GM12878 (cell line): Measurements from ENCODE around the gene GALNT17. TPM values are rescaled to one million over a fixed set of nuclear protein-coding genes. Genes with fewer than 3 reads are reported as not detected.

ENCODE experiments used
- ATAC-seq: fragments of 200-7000 bp; cut with Tn5 transposase; 3 replicates; pipeline ENCODE4 v1.9.1; 2020; ENCODE audit warnings: mild to moderate bottlenecking, moderate library complexity
- BruUV-seq: library from RNA; stranded (reverse); fragments of 400-500 nt; replicated peaks from 2 replicates; lab custom pipeline; 2021; lab: Mats Ljungman, UMichigan
- CTCF ChIA-PET: fragments of 300-600 bp; sonication (Branson Sonifier 250); formaldehyde crosslinking; extraction: SDS; loops from one replicate; lab custom pipeline; 2021; ENCODE audit warnings: inconsistent platforms; lab: Yijun Ruan, JAX
- POLR2A ChIA-PET: fragments of 350-600 bp; formaldehyde crosslinking; extraction: SDS; loops from one replicate; lab custom pipeline; 2021; ENCODE audit warnings: inconsistent platforms; lab: Charles Lee
- RAD21 ChIA-PET: fragments of 300-600 bp; sonication (Branson Sonifier 250); formaldehyde crosslinking; loops from one replicate; lab custom pipeline; 2023; ENCODE audit warnings: antibody characterized with exemption; ENCODE audit not compliant: unreplicated experiment; lab: Charles Lee
- SMC1A ChIA-PET: fragments of 300-600 bp; sonication (Branson Sonifier 250); formaldehyde crosslinking; loops from one replicate; lab custom pipeline; 2023; ENCODE audit not compliant: unreplicated experiment, uncharacterized antibody; lab: Charles Lee
- DNase-seq: peaks from one replicate; pipeline ENCODE4 v3.0.0-alpha.2; 2011; ENCODE audit warnings: low read depth, low spot score
- FAIRE-seq: peaks from 3 replicates; lab custom pipeline; 2011; peaks lifted over from hg19 to GRCh38; lab: Jason Lieb, UNC
- H2AFZ ChIP-seq: 2 replicates; pipeline ENCODE4 v1.6.0; 2011; ENCODE audit warnings: low read depth, low read length, control low read depth; ENCODE audit not compliant: control insufficient read depth
- H3K27ac ChIP-seq: 2 replicates; pipeline ENCODE4 v1.5.1; 2011; ENCODE audit warnings: control low read depth; ENCODE audit not compliant: control insufficient read depth, insufficient read depth
- H3K27me3 ChIP-seq, 2 experiments: replicated peaks in 1 of 2; 2 replicates each; pipeline versions ENCODE4 v1.6.0 to v1.6.1; 2011; ENCODE audit warnings: low read length in 1 of 2; ENCODE audit not compliant: control insufficient read depth in 2 of 2, insufficient read depth in 2 of 2
- H3K36me3 ChIP-seq, 2 experiments: 2 replicates each; pipeline ENCODE4 v1.5.1; 2011; ENCODE audit warnings: low read length in 1 of 2; ENCODE audit not compliant: control insufficient read depth in 2 of 2, insufficient read depth in 2 of 2
- H3K4me1 ChIP-seq: 2 replicates; pipeline ENCODE4 v1.6.1; 2011; ENCODE audit warnings: mild to moderate bottlenecking, low read length, moderate library complexity, mixed read lengths; ENCODE audit not compliant: control insufficient read depth, insufficient read depth
- H3K4me2 ChIP-seq: 2 replicates; pipeline ENCODE4 v1.6.0; 2011; ENCODE audit warnings: control low read depth; ENCODE audit not compliant: control insufficient read depth, insufficient read depth
- H3K4me3 ChIP-seq: fragments of 200-600 bp; sonication (generic); 2 replicates; pipeline ENCODE4 v1.5.1; 2016
- H3K79me2 ChIP-seq: 2 replicates; pipeline ENCODE4 v1.6.0; 2011; ENCODE audit warnings: low read length; ENCODE audit not compliant: control insufficient read depth, insufficient read depth
- H3K9ac ChIP-seq: 2 replicates; pipeline ENCODE4 v1.8.0; 2011; ENCODE audit warnings: low read length, control low read depth, mixed read lengths; ENCODE audit not compliant: control insufficient read depth, insufficient read depth
- H3K9me3 ChIP-seq: replicated peaks from 3 replicates; pipeline ENCODE4 v1.5.1; 2011; ENCODE audit warnings: mild to moderate bottlenecking, low read length; ENCODE audit not compliant: control insufficient read depth, insufficient read depth
- H4K20me1 ChIP-seq: 2 replicates; pipeline ENCODE4 v1.6.0; 2011; ENCODE audit not compliant: control insufficient read depth, insufficient read depth
- ATF3 ChIP-seq: IDR thresholded peaks from 2 replicates; pipeline ENCODE4 v1.6.1; 2011; ENCODE audit warnings: low read depth, mild to moderate bottlenecking, low read length, moderate library complexity, borderline replicate concordance; ENCODE audit errors: extremely low read depth
- E4F1 ChIP-seq: fragments of 450-650 bp; IDR thresholded peaks from 2 replicates; pipeline ENCODE4 v1.6.1; 2018; ENCODE audit warnings: borderline replicate concordance, mild to moderate bottlenecking; ENCODE audit not compliant: partially characterized antibody
- EGR1 ChIP-seq, 2 experiments: IDR thresholded peaks; 1 replicate in 1 of 2; 2 replicates in 1 of 2; pipeline ENCODE4 v1.6.1; 2011 to 2012; ENCODE audit warnings: low read depth in 2 of 2, low read length in 2 of 2, borderline replicate concordance in 1 of 2, mild to moderate bottlenecking in 1 of 2, moderate library complexity in 1 of 2
- IKZF2 ChIP-seq, 2 experiments: fragments of 450-650 bp; IDR thresholded peaks; 2 replicates each; pipeline ENCODE4 v1.6.1; 2017; ENCODE audit warnings: mild to moderate bottlenecking in 2 of 2, moderate library complexity in 2 of 2
- IRF4 ChIP-seq: IDR thresholded peaks from 2 replicates; pipeline ENCODE4 v1.6.1; 2011; ENCODE audit warnings: low read depth, low read length
- PBX3 ChIP-seq: IDR thresholded peaks from 2 replicates; pipeline ENCODE4 v1.6.1; 2011; ENCODE audit warnings: mild to moderate bottlenecking, low read depth, low read length, moderate library complexity; ENCODE audit not compliant: insufficient replicate concordance
- SKIL ChIP-seq: fragments of 450-650 bp; IDR thresholded peaks from 2 replicates; pipeline ENCODE4 v1.6.1; 2017; ENCODE audit warnings: mild to moderate bottlenecking, low read depth, inconsistent platforms; ENCODE audit not compliant: poor library complexity, severe bottlenecking
- STAT3 ChIP-seq: IDR thresholded peaks from 2 replicates; pipeline ENCODE4 v1.6.1; 2011; ENCODE audit warnings: low read depth, low read length, improper control_type of control experiment
- TAF1 ChIP-seq: IDR thresholded peaks from 2 replicates; pipeline ENCODE4 v1.6.1; 2011; ENCODE audit warnings: mild to moderate bottlenecking, low read depth, low read length, borderline replicate concordance
- YY1 ChIP-seq: IDR thresholded peaks from 2 replicates; pipeline ENCODE4 v1.6.1; 2011; ENCODE audit warnings: low read depth, mild to moderate bottlenecking, low read length
- ZNF592 ChIP-seq: fragments of 450-650 bp; IDR thresholded peaks from 2 replicates; pipeline ENCODE4 v1.6.1; 2017; ENCODE audit warnings: mild to moderate bottlenecking, moderate library complexity
- WGBS: methylation state at CpG from one replicate; pipeline ENCODE4 v1.1.6; 2016; ENCODE audit warnings: low lambda C conversion rate; ENCODE audit not compliant: insufficient replicate concordance, insufficient coverage; ENCODE audit errors: missing lambda C conversion rate; 5-methylcytosine and 5-hydroxymethylcytosine counted together
- in situ Hi-C: fragments of 300-500 bp; cut with MboI; formaldehyde crosslinking; loops from 9 replicates; pipeline ENCODE4 v1.14.3; 2018; ENCODE audit warnings: mixed read lengths
- intact Hi-C: fragments of 100-400 bp; cut with micrococcal nuclease; formaldehyde crosslinking; loops from one replicate; pipeline ENCODE4 v1.14.2; 2022; ENCODE audit not compliant: unreplicated experiment
- polyA plus RNA-seq, 11 experiments: library from polyadenylated mRNA; depleted of rRNA in 4 of 11; unstranded in 6 of 11; stranded (reverse) in 5 of 11; fragments of >200 nt; fragmentation: Nextera tagmentation in 4 of 11; fragmentation: Illumina TruSeq in 1 of 11; extraction: Ambion mirVana in 4 of 11; extraction: Trizol in 1 of 11; gene quantifications; 1 replicate in 1 of 11; 2 replicates in 10 of 11; pipeline versions ENCODE4 v1.2.1 to v1.2.3, GENCODE V29; 2011 to 2016; ENCODE audit warnings: inconsistent platforms in 2 of 11, missing spikeins in 2 of 11, low read depth in 1 of 11
- total RNA-seq, 4 experiments: library from RNA; depleted of rRNA in 3 of 4; stranded (reverse); fragments of >200 nt in 3 of 4; fragmentation: Illumina TruSeq in 1 of 4; extraction: Trizol in 1 of 4; gene quantifications; 2 replicates each; pipeline versions ENCODE4 v1.2.1 to v1.2.3, GENCODE V29; 2013 to 2021

Gene GALNT17
- total and polyA plus RNA-seq, 10 of the 15 experiments (the other 5 are each of a cell fraction or from before 2014, with no cell fraction given), result 0.12 to 0.15 TPM; not detected in 8

GRCh38 chr7:71254751-71255150, 122.8 kb downstream of the GALNT17 start:
- no TSS peak for BruUV-seq
- Histone ChIP-seq H3K4me1 (no peaks in the 10 kb centered on the region), H2AFZ (no peak overlapping the region), H3K27ac (no peak overlapping the region), H3K9me3 (no peaks in the 10 kb centered on the region; the same call in 2 of the 3 replicates), H3K79me2 (no peaks in the 10 kb centered on the region), H3K9ac (no peak overlapping the region), H3K27me3 (no peaks in the 10 kb centered on the region), H3K4me2 (no peak overlapping the region), H4K20me1 (no peaks in the 10 kb centered on the region), H3K4me3 (no peak overlapping the region), H3K36me3 (no peaks in the 10 kb centered on the region)
- CTCF ChIA-PET, result no interaction called here
- 35% methylated on average over 3 of the region's 3 CpGs for WGBS
- in situ Hi-C loops, result no loop called here
- no peak for TF ChIP-seq ATF3
- no peak for TF ChIP-seq E4F1
- TF ChIP-seq TAF1, result no peak
- TF ChIP-seq IRF4, result no peak
- TF ChIP-seq YY1, result no peak
- no peak for TF ChIP-seq EGR1 (IDR thresholded peaks at IDR 0.05; ENCODE audit: borderline replicate concordance in 1 of 2, low read depth in 2 of 2, low read length in 2 of 2)
- TF ChIP-seq PBX3, result no peak
- no peak for TF ChIP-seq SKIL
- TF ChIP-seq IKZF2 (IDR thresholded peaks at IDR 0.05), result no peak
- TF ChIP-seq STAT3, result no peak
- TF ChIP-seq ZNF592, result no peak
- ATAC-seq (no peak), FAIRE-seq (no peak), DNase-seq (no peak)
- intact Hi-C loops, result no loop called here
- RAD21 ChIA-PET, result no interaction called here
- POLR2A ChIA-PET, result no interaction called here
- SMC1A ChIA-PET, result no interaction called here
